Loucy (cell line): ENCODE data around the gene ACTA2.

Experiments used
- EZH2phosphoT487 ChIP-seq: fragments of 200-600 bp; IDR thresholded peaks from 2 replicates; pipeline ENCODE4 v1.6.1; 2018; ENCODE audit warnings: antibody characterized with exemption, mild to moderate bottlenecking, moderate library complexity, borderline replicate concordance
- TF ChIP-seq, protein P1 (sequence below): fragments of 200-600 bp; sonication (generic); conservative IDR thresholded peaks from 2 replicates; pipeline ENCODE4 v1.5.1; 2014; ENCODE audit warnings: mild to moderate bottlenecking, antibody characterized with exemption, low read length

DNA sequence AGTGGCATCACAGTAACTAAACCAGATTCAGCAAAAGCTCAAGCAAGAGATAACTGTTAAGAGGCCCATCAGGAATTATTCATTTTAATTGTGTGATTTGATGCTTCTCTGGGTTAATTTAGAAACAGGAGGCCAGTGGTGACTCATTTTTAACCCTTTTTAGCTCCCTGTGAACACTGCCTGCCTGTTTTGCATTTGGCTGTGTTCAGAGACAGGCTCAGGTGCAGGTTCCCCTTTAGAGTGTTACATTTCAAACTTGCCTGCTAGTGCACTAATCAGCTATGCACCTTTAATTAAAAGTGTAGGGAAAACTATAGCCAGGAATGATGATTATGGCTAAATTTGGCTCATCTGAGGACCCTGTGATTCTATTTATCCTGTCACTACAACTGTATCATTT, 66.0 kb downstream of the ACTA2 start:
- TF ChIP-seq, protein P1, sequence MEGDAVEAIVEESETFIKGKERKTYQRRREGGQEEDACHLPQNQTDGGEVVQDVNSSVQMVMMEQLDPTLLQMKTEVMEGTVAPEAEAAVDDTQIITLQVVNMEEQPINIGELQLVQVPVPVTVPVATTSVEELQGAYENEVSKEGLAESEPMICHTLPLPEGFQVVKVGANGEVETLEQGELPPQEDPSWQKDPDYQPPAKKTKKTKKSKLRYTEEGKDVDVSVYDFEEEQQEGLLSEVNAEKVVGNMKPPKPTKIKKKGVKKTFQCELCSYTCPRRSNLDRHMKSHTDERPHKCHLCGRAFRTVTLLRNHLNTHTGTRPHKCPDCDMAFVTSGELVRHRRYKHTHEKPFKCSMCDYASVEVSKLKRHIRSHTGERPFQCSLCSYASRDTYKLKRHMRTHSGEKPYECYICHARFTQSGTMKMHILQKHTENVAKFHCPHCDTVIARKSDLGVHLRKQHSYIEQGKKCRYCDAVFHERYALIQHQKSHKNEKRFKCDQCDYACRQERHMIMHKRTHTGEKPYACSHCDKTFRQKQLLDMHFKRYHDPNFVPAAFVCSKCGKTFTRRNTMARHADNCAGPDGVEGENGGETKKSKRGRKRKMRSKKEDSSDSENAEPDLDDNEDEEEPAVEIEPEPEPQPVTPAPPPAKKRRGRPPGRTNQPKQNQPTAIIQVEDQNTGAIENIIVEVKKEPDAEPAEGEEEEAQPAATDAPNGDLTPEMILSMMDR: no peak
- no peak for TF ChIP-seq EZH2phosphoT487
